ENCODE measurements around the gene CALHM6.

CALHM6 gene

DNA sequence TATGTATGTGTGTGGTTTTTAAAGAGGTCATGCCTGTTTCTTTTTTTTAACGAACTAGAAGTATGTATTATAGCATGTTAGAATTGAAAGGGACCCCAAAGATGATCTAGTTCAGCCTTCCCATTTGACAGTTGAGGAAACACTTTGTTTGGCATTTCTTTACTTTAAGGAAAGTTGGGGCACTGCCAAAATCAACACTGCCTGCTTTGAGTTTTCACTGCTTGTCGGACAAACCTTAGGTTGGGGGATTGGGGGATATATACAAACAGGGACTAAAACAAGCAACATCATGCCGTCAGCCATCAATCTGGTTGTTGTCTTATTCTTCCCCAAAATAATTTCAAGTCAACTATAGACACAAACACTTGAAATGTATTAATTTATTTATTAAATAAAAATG lies 14.1 kb upstream of the CALHM6 start:
- DNase-seq, result no peak

DNA sequence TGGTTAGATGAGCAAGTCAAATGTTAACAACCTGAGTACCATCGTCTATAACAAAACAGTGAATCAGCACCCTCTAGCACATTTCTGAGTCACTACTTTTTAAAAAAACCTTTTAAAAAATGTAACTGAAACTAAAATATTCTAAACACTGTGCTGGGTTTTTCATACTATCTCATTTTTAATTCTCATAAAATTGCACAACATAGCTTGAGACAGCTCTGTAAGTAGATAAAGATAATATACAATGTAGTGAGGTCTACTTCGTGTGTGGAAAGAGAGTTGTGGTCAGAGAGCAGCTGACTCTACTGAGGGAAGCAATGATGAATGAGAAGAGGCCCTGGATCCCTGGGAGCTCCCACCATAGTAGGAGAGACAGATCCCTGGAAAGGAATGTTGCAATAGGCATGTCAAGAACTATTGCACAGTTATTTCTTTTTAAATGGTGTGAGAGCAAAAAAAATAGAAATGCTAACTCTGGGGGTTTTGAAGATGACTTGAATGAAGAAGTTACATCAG lies 13.6 kb upstream of the CALHM6 start:
- DNase-seq, result no peak

DNA sequence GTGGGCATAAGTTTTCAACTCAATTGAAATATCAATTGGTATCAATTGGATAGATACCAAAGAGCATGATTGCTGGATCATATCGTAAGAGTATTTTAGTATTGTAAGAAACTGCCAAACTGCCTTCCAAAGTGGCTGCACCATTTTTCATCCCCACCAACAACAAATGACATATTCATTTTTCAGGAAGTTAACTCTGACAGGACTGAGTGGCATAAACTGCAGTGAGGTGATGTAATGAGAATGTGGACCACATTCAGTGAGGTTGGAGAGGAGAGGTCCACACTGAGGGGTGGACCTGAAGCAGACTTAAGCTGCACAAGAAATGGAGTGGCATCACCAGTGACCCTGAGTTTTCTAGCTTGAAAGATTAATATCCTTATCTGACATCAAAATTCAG lies 11.6 kb upstream of the CALHM6 start:
- DNase-seq, result no peak

DNA sequence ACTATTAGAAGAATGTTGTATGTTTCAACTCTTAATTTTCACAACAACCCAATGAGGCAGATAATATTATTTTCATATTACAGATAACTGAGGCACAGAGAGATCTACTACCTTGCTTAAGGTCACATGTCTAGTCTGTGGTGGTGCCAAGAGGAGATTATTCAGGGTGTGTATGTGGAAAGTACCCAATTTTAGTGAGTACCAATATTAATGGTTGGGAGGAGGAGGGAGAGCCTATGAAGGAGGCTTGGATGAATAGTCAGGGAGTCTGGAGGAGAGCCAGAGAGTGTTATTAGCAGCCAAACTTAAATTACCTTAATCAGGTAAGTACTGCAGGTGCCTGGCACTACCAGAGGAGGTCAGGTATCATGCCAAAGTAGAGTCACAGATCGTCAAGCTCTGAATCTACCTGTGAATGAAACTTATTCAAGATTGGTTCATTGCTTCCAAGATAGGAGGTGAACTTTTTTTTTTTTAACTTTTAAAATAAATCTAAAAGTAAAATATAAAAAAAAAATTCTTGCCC lies 10.9 kb upstream of the CALHM6 start:
- no peak for DNase-seq

DNA sequence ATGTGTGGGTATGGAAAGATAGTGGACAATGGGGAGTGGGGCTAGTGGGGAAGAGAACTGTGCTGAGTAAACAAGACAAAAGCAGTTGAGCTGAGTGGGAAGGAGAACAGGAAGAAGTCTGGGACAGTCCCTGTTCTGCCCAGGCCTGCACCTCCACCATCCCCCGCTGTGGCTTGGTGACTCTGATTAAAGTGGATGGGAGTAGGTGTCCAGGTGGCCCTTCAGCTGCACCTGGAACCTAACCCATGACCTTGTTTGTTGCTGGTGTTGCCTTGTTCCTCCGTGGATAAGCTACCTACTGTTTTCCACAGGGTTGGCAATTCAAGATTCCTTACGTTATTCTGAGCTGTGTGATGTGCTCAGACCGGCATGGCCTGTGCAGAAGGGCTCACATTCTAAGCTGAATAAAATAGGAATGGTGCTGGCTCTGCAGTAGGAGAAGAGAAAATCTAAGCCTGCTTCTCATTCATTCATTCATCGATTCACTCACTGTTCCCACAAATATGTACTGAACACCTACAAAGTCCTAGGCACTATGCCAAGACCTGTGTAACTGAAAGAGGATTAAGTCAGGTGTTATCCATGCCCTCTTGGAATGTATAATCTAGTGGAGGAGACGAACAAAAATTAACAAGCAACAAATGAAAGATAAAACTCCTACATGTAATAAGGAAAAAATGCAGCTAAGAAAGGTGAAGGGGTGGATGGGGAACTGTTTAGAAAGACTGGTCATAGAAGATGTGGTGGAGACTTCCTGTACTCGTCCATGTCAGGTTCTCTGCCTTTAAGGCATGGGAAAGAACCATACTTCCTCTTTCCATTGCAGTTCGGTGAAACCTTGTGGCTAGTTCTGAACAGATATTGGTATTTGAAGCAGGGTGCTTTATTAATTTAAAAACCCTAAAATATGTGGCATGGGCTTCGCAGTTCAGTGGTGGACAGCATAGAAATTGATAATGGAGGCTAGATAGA lies 10.1 kb upstream of the CALHM6 start:
- DNase-seq, result no peak

DNA sequence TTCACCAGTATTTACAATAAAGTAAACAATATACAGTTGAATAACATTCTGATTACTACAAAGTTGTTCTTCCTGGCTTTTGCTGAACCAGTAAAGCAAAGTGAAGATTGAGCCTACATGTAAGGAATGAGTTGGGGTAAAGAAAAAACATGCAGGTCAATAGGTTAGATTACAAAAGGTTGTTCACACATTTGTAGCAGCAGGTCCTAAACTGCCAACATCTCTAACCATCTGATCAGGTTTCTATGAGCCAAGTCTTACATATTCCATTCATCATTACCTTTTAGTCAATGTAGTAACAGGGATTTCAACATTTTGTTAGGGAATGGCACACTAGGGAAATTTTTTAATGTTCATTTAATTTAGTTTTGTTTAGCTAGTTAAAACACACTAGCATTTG lies 9.3 kb upstream of the CALHM6 start:
- no peak for DNase-seq

DNA sequence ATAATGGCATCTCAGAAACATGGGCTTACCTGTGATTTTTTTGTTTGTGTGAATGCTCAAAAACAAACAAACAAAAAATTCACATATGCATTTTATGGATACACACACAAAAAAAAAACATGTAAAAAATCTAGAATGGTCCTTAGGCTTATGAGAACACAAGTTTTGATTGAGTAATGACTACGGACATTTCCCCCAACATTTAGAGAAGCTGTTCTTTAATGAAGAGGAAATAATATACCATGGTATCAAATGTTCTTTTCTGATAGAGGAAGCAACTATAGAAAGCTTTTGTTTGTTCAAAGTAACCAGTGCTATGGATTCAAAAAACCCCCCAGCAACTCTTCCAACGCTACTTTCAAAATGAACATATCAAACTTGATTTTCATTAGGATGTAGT lies 8.6 kb upstream of the CALHM6 start:
- DNase-seq, result no peak

DNA sequence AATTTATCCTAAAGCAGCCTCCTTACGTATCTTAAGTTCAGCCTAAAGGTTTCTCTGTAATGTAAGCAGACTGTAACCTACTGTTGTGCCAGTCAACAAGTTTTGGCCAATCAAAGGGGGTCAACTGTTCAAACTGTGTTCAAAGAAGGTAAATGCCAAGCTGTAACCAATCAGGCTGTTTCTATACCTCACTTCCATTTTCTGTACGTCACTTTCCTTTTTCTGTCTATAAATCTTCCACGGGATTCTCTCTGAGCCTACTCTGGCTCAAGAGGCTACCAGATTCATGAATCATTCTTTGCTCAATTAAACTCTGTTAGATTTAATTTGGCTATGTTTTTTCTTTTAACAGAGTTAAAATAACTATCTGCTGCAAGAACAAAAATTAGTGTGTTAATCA lies 5.1 kb upstream of the CALHM6 start:
- DNase-seq, result no peak

DNA sequence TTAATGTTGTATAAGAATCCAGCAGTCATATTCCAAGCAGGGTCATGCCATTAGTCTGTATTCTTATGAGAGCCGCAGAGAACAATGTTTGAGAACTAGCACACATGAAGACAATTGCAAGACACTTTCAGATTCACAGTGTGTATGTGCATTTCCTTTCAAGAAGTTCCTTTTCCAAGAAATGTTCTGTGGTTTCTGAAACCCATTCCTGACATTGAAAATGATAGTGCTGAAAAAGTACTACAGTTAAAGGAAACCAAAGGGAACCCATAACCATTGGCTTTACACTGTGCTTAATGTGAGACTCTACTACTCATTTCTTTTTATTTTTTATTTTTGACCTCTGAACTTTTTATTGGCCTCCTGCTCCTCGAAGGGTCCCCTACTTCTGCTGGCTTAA lies 4.2 kb upstream of the CALHM6 start:
- DNase-seq, result peak; percentile 25

DNA sequence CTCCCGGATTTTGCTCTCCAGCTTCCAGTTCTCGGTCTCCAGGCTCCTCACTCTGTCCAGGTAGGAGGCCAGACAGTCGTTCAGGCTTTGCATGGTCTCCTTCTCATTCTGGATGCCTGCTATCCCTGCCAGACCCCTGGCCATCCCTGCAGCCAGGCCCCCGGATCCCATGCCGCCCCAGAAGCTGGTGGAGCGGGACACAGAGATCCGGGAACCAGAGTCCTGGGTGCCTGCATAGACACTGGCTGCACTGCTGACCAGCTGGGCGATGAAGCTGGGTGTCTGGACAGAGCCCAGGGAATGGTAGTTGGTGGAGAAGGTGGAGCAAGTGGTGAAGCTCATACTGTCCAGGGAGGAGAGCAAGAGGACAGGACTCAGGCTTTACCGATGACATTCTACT lies 2.9 kb upstream of the CALHM6 start:
- no peak for DNase-seq

DNA sequence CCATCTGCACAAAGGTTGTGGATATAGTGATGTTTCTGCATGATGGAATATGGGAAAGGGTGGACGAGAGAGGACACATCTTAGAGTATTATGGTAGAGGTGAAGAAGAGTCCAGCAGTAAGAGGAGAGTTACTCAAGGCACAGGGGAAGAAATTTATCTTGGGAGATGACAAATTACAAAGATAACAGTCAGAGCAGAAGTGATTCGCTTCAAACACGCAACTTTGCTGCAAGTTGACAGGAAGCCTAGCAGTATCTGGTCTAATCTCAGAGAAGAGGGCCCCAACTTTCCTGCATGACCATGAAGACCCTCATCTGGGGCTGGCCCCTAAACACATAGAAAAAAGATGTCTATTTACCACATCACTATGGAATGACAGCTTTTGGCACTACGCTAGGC lies 1.2 kb upstream of the CALHM6 start:
- DNase-seq, result no peak

DNA sequence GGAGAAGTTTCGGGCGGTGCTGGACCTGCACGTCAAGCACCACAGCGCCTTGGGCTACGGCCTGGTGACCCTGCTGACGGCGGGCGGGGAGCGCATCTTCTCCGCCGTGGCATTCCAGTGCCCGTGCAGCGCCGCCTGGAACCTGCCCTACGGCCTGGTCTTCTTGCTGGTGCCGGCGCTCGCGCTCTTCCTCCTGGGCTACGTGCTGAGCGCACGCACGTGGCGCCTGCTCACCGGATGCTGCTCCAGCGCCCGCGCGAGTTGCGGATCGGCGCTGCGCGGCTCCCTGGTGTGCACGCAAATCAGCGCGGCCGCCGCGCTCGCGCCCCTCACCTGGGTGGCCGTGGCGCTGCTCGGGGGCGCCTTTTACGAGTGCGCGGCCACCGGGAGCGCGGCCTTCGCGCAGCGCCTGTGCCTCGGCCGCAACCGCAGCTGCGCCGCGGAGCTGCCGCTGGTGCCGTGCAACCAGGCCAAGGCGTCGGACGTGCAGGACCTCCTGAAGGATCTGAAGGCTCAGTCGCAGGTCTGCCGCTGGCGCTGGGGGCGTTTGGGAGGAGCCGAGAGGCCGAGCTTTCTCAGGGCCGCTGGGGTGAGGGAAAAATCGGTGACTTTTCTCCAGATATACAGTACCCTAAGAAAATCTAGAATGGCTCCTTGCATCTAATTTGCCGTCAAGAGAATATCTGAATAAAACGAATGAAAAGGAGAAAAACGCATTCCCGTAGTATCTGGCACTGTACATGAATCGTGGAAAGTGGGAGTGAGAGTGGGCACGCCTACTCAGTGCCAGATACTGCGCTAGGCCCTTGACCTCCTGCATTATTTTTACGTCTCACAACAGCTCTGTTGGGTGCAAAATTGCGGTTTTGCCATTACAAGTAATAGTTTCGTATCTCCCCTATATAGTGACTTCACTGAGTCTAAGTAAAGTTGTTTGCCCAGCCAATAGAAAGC lies 1.0 kb downstream of the CALHM6 start:
- peak; percentile 60 for DNase-seq

DNA sequence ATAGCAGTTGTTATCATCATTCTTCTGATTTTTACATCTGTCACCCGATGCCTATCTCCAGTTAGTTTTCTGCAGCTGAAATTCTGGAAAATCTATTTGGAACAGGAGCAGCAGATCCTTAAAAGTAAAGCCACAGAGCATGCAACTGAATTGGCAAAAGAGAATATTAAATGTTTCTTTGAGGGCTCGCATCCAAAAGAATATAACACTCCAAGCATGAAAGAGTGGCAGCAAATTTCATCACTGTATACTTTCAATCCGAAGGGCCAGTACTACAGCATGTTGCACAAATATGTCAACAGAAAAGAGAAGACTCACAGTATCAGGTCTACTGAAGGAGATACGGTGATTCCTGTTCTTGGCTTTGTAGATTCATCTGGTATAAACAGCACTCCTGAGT lies 2.1 kb downstream of the CALHM6 start:
- DNase-seq, result no peak

DNA sequence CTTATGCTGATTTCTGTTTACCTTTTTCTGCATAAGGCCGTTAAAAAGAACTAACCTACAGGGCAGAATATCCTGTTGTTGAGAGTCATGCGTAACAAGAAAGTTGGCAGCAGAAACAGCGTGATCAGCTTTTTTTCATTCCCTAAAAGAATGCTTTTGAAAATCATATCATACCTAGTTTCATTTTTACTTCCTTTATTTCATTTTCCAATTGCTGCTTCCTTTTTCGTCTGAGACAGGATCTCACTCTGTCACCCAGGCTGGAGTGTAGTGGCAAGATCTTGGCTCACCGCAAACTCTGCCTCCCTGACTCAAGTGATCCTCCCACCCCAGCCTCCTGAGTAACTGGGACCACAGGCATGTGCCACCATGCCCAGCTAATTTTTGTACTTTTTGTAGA lies 4.1 kb downstream of the CALHM6 start:
- no peak for DNase-seq

DNA sequence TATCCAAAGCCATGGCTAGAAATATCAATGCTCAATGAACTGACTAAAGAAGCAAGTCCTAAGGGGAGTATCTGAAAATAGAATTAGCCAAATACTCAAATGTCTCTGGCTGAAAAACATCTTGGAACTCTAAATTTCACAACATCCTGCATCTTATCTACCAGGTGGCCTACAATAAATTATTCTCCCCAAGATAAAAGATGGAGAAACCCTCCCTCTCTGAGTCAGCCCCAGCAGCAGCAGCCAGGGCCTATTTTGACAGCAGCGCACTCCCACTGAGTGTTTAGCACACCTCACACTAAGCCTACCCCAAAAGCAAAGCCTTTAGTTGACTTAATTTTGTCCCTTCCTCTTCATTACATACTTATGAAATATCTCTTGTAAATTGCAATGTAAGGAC lies 5.9 kb downstream of the CALHM6 start:
- DNase-seq, result no peak

DNA sequence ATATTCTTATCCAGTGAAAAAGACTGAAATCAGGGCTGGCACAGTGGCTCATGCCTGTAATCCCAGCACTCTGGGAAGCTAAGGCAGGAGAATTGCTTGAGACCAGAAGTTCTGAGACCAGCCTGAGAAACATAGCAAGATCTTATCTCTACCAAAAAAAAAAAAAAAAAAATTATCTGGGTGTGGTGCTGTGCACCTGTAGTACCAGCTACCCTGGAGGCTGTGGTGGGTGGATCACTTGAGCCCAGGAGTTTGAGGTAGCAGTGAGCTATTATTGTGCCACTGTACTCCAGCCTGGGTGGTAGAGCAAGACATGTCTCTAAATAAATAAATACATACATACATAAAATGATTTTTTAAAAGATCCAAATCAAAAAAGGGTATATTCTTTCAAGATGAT lies 6.3 kb downstream of the CALHM6 start:
- DNase-seq, result no peak

DNA sequence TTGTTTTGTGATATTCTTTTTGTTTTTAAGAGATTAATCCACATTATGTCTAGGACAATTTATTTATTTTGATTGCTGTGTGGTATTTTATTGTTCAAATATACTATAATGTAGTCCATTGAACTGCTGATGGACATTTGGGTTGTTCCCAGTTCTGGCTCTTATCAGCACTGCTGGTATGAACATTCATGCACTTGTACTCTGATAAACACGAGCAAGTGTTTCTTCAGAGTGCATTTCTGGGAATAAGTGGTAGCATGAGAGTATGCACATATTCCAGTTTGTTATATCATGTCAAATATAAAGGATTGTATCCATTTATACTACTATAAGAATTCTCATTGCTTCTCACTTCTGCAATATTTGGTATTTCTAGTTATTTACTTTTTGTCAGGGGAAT lies 7.1 kb downstream of the CALHM6 start:
- DNase-seq, result no peak

DNA sequence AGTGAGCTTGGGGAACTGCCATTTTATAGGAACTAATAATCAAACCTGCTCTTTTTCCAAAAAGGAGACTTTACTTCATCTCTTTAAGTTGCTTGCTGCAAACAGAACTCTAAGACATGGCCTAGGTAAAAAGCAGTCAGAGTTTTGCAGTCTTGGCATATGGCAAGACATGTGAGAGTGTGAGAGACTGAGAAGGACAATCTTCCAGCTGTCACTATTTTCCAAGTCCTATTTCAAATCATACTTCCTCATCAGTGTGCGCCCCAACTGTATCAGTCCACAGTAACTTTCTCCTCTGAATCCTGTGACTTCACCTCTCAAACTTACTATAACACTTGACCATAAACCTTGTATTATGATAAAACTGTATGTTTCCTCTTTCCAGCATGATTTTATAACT lies 10.4 kb downstream of the CALHM6 start:
- no peak for DNase-seq

DNA sequence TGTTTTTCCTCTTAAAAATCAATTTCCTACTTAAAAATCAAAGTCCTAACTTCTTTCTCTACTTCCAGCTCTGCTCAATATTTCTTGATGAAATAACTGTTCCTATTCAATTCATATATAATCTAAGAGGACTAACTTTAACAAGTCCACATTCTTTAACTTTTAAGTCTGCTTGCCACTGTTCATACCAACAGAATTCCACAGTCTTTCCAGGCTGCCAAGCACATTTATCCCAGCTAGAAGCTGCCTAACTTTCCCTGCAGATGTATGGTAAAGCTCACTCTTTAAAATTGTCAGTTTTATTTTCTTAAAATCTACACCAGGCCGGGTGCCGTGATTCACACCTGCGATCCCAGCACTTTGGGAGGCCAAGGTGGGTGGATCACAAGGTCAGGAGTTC lies 11.5 kb downstream of the CALHM6 start:
- DNase-seq, result no peak

DNA sequence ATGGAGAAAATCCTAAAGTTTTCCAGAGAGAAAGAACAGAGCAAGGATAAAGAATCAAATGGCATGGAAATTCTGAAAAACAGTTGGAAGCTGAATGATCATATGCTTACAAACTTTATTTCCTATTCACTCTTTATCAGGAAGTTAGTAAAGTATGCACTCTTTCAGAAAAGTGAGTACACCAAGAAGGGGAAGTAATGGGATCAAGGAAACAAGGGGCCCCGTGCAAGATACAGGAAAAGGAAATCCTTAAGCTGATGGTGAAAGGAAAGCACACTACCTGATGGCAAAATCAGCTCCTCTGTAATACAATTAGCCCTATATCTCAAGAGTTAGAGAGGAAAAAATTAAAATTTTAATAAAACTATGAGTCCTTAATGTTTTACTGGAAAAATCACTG lies 14.0 kb downstream of the CALHM6 start:
- no peak for DNase-seq

DNA sequence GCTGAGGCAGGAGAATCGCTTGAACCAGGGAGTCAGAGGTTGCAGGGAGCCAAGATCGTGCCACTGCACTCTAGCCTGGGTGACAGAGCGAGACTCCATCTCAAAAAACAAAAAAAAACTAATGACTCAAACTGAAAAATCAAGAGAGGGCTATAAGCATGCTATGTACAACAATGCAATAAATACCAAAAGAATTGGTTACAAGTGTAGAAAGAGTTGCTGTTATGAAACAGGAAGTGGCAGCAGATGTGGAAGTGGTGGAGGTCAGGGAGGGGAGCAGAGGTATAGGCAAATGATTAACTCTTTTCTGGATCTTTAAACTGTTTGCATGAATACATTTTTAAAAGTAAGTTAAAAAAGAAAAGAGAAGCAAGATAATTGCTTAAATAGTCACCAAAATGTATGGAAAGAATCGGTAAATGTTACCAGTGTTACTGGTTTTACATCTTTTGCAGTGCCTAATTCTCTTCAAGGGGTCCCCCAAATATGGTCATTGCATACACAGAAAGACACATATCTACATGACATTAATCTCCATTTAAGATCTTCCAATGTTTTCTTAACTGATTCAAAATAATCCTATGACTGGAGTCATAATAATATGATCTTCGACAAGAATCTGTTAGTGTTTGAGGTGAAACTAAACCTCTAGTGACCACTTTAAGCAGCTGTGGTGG lies 15.0 kb downstream of the CALHM6 start:
- peak; percentile 76 for DNase-seq

DNA sequence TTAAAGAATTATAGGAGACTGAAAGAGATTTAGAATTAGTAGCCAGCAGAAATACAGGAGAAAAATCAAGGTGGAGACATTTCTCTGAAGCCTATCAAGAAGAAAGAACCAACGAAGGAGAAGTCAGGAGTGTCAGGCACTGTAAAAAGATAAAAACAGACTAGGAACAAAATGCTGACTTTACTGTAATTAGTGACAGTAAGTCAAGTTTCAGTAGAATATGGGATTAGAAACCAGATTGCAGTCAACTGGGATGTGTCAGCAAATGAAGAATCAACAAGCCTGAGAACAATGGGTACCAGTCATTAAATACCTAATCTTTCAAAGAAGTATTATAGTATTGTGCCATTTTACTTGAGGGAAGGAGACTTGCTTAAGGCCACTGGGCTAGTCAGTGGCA lies 21.6 kb downstream of the CALHM6 start:
- no peak for DNase-seq

DNA sequence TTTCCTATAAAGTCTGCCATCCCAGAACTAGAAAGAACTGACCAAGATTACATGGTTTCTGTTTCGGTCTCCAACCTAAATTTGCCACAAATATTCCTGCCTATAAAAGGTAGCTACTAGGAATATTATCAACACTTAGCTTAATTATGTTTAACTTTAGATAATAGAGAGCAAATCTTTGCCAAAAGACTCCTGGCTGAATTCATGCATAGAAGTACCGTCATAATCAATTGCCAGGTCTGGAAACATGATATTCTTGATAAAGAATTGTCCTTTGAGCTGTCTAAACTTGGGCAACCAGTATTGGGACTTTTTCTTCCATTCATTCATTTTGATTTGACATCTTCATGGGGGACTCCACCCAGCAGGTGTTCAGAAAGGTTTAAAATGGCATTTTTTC lies 22.4 kb downstream of the CALHM6 start:
- DNase-seq, result no peak
